ENCODE measurements around the gene FAM227B.

DNA sequence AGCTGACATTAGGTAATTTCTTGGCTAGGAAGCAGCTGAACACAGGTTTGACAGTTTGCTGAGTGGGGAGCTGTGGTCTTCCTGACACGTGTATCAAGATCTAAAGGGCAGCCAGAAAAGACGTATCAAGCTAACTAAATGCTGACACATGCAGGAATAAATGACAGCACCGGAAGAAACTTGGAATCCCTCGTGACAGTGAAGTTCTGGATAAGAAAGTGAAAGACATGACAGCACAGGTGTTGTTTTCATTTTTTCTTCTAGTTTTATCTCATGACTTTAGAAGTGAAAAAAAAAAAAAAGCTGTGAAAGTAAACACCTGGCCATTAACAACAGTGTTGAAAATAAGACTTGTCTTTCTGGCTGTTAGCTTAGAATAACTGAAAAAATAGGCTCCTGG lies 148.9 kb downstream of the FAM227B start:
- TF ChIP-seq, protein P1, sequence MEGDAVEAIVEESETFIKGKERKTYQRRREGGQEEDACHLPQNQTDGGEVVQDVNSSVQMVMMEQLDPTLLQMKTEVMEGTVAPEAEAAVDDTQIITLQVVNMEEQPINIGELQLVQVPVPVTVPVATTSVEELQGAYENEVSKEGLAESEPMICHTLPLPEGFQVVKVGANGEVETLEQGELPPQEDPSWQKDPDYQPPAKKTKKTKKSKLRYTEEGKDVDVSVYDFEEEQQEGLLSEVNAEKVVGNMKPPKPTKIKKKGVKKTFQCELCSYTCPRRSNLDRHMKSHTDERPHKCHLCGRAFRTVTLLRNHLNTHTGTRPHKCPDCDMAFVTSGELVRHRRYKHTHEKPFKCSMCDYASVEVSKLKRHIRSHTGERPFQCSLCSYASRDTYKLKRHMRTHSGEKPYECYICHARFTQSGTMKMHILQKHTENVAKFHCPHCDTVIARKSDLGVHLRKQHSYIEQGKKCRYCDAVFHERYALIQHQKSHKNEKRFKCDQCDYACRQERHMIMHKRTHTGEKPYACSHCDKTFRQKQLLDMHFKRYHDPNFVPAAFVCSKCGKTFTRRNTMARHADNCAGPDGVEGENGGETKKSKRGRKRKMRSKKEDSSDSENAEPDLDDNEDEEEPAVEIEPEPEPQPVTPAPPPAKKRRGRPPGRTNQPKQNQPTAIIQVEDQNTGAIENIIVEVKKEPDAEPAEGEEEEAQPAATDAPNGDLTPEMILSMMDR (IDR thresholded peaks at IDR 0.05) = no peak
- no peak for TF ChIP-seq POLR2A (IDR thresholded peaks at IDR 0.05)
